HT-29 (cell line): ENCODE results near the gene MAMSTR. TPM values are rescaled to one million over a fixed set of nuclear protein-coding genes. Genes with fewer than 3 reads are reported as not detected.
"Not testable (repeated sequence)": the region's sequence is repeated elsewhere in the genome, so short reads cannot be mapped to it uniquely, and the experiment has no call there.

ENCODE experiments used
- DNase-seq: peaks from one replicate; pipeline ENCODE4 v3.0.0-alpha.2; 2015; ENCODE audit warnings: low spot score
- total RNA-seq: library from RNA; depleted of rRNA; stranded (reverse); fragments of >200 nt; shearing (Covaris generic); gene quantifications from 2 replicates; pipeline ENCODE4 v1.2.3, GENCODE V29; 2014; rRNA removed

MAMSTR gene, protein sequence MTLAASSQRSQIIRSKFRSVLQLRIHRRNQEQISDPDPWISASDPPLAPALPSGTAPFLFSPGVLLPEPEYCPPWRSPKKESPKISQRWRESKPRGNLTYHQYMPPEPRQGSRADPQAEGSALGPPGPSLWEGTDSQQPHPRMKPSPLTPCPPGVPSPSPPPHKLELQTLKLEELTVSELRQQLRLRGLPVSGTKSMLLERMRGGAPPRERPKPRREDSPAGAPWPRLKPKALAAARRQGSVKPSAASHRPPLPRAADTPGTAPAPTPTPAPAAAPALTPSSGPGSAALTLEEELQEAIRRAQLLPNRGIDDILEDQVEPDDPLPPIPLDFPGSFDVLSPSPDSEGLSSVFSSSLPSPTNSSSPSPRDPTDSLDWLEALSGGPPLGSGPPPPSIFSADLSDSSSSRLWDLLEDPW
- total RNA-seq = 0.73 and 0.84 TPM in 2 replicates

DNA sequence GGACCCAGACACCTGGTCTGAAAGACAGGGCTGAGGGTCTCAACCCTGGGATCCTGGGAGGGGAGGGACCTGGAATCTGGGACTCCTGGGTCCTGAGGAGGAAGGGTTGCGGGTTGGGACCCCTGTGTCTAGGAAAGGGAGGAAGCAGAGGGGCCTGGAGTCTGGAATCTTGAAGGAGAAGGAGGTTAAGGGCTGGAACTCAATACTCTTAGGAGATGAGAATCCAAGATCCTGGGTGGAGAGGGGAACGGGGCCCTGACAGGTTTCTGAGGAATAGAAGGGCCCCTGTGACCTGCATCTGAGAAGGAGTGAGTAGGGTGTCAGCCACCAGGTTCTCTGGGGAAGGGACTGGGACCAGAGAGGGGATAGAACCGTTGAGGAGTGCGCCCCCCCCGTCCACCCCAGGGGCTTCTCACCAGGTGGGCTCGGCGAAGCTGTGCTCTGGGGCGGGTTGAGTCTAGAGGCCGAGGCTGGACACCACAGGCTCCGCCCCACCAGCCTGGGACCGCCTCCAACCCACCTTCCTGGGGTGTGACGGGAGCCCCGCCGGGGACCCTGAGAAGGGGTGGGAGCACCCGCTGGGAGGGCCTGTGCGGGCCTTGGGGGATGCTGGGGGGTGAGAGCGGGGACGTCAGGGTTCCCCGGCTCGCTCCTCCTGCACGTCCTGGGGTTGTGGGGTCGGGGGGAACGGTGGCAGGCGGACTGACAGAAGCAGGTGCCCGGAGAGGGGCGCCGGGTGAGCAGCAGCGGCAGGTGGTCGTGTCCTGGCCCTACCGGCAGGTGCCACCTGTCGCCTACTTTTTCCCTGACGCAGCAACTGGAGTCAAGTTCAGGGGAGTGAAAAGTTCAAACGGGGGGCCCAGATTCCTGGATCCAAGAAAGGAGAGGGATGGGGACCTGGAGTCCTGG lies at the start of gene MAMSTR:
Gene MAMSTR (minus strand): TSS at position 463 of the 909 bp plus-strand sequence. CDS start 694 bp downstream, outside the sequence.
- no peak for DNase-seq

DNA sequence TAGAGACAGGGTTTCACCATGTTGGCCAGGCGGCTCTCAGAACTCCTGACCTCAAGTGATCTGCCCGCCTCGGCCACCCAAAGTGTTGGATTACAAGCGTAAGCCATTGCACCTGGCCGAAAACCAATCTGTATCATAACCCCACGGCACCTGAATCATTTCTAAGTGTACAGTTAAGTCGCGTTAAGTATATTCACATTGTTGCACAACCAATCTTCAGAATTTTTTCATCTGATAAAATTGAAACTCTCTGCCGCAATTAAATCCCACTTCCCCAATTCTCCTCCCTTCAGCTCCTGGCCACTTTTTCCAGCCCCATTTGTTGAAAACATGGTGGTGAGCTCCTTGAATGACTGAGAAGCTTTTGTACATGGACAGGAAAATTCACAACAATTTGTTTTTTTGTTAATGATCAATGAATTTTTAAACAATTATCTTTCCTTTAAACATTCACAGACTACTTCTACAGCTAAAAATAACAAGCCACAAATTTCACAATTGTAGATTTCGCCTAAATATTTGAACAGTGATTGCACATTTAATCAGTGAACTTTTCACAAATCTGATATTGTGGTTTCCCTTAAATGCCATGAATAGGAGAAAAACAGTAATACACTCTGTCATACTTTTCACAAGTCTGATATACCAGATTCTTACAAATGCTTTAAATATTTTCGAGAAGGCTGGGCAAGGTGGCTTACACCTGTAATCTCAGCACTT lies 49.6 kb upstream of the MAMSTR start:
- no peak for DNase-seq

DNA sequence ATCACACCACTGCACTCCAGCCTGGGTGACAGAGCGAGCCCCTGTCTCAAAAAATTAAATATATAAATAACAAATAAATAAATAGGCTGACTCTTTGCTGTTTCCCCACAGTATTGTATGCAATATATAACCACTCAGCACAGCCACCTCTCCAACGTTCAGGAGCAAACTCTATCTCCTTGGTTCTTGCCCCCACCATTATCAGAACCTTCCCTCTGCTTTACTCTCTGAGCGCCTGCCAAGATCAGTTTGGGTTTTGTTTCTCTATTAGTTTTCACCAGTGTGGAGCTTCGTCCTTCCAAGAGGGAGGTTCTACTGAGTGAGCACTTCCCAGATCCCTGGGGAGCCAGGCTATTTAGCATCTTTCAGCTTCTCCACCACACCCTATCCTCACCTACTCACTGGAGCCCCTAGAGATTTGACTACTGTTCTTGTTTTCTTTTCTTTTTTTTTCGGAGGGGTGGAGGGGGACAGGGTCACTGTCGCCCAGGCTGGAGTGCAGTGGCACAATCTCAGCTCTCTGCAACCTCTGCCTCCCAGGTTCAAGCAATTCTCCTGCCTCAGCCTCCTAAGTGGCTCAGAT lies 48.7 kb upstream of the MAMSTR start:
- not testable (repeated sequence) for DNase-seq

DNA sequence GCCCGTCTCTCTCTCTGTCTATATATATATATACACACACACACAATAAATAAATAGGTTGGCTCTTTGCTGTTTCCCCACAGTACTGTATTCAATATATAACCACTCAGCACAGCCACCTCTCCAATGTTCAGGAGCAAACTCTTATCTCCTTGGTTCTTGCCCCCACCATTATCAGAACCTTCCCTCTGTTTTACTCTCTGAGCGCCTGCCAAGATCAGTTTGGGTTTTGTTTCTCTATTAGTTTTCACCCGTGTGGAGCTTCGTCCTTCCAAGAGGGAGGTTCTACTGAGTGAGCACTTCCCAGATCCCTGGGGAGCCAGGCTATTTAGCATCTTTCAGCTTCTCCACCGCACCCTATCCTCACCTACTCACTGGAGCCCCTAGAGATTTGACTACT lies 46.3 kb upstream of the MAMSTR start:
- not testable (repeated sequence) for DNase-seq

GRCh38 chr19:48760504-48761205 lies 41.1 kb upstream of the MAMSTR start:
- no peak for DNase-seq

GRCh38 chr19:48757741-48758144 lies 38.2 kb upstream of the MAMSTR start:
- DNase-seq = no peak

DNA sequence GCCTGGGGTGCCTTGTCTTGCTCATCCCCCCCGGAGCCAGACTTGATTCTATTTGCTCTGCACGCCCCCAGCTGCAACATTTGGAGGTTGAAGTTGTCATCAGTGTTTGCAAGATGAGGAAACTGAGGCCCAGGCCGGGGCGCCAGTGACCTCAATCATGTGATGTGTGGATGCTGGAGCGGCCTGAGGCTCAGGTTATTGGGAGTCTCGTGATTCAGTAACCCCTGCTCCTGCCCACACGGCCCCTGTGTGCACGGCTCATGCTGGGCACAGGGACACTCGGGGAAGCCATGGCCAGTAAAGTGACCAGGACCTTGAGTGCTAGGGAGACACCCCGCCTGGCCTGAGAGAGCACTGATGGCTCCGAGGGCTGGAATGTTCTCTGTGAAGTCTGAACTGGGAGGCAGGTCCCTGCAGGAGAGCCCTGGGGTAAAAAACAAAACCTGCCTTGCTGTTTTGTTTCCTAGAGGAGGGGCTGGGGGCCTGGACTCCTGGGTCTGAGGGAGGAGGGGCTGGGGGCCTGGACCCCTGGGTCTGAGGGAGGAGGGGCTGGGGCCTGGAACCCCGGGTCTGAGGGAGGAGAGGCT lies 37.7 kb upstream of the MAMSTR start:
- DNase-seq = no peak

GRCh38 chr19:48756686-48757085 lies 37.2 kb upstream of the MAMSTR start:
- no peak for DNase-seq

GRCh38 chr19:48756212-48756611 lies 36.7 kb upstream of the MAMSTR start:
- DNase-seq = no peak

- DNase-seq = no peak
Measured at GRCh38 chr19:48755787-48756186, 36.3 kb upstream of the MAMSTR start.

- DNase-seq = no peak
Measured at GRCh38 chr19:48755084-48755641, 35.6 kb upstream of the MAMSTR start, which contains the start of gene FGF21. TSS of gene FGF21 (plus strand) at chr19:48755524. CDS start at chr19:48756237, 713 bp downstream.

GRCh38 chr19:48752496-48753365 lies 33.2 kb upstream of the MAMSTR start, which contains the start of gene FUT1:
TSS of gene FUT1 (minus strand) at chr19:48752641. CDS start at chr19:48751281, 1,360 bp downstream.
- peak; percentile 98 for DNase-seq

- no peak for DNase-seq
Measured at GRCh38 chr19:48751845-48752495, 32.4 kb upstream of the MAMSTR start.

- no peak for DNase-seq
Measured at GRCh38 chr19:48750771-48751504, 31.4 kb upstream of the MAMSTR start.

- DNase-seq = no peak
Measured at GRCh38 chr19:48750351-48750750, 30.8 kb upstream of the MAMSTR start.

GRCh38 chr19:48749571-48750198 lies 30.2 kb upstream of the MAMSTR start:
- no peak for DNase-seq
